ENCODE measurements around the gene RAPH1.
"Not testable (repeated sequence)": the region's sequence is repeated elsewhere in the genome, so short reads cannot be mapped to it uniquely, and the experiment has no call there.

The RAPH1 gene

GRCh38 chr2:203418271-203418670 is 116.8 kb downstream of the RAPH1 start:
- DNase-seq, result no peak

- DNase-seq, result no peak
Measured at GRCh38 chr2:203413796-203414195, 121.3 kb downstream of the RAPH1 start.

GRCh38 chr2:203412546-203413331 is 122.4 kb downstream of the RAPH1 start:
- DNase-seq, result no peak

GRCh38 chr2:203407496-203407895 is 127.6 kb downstream of the RAPH1 start:
- no peak for DNase-seq

GRCh38 chr2:203404996-203405395 is 130.1 kb downstream of the RAPH1 start:
- DNase-seq, result no peak

GRCh38 chr2:203400805-203401585 is 134.1 kb downstream of the RAPH1 start:
- DNase-seq, result no peak

- DNase-seq, result no peak
Measured at GRCh38 chr2:203399031-203399430, 136.1 kb downstream of the RAPH1 start.

- DNase-seq, result no peak
Measured at GRCh38 chr2:203396667-203397066, 138.4 kb downstream of the RAPH1 start.

- no peak for DNase-seq
Measured at GRCh38 chr2:203395858-203396257, 139.2 kb downstream of the RAPH1 start.

- DNase-seq, result no peak
Measured at GRCh38 chr2:203394519-203395227, 140.4 kb downstream of the RAPH1 start.

- not testable (repeated sequence) for DNase-seq
Measured at GRCh38 chr2:203388153-203388552, 146.9 kb downstream of the RAPH1 start.

GRCh38 chr2:203383038-203383437 is 152.1 kb downstream of the RAPH1 start:
- DNase-seq, result no peak

- no peak for DNase-seq
Measured at GRCh38 chr2:203379156-203379555, 155.9 kb downstream of the RAPH1 start.

GRCh38 chr2:203376173-203376572 is 158.9 kb downstream of the RAPH1 start:
- DNase-seq, result no peak

- DNase-seq, result not testable (repeated sequence)
Measured at GRCh38 chr2:203372706-203373105, 162.4 kb downstream of the RAPH1 start.

- DNase-seq, result no peak
Measured at GRCh38 chr2:203366639-203367466, 168.2 kb downstream of the RAPH1 start.

- DNase-seq, result no peak
Measured at GRCh38 chr2:203361922-203362321, 173.2 kb downstream of the RAPH1 start.

- no peak for DNase-seq
Measured at GRCh38 chr2:203361495-203361894, 173.6 kb downstream of the RAPH1 start.

- DNase-seq, result no peak
Measured at GRCh38 chr2:203360833-203361430, 174.2 kb downstream of the RAPH1 start.

GRCh38 chr2:203359450-203359849 is 175.7 kb downstream of the RAPH1 start:
- no peak for DNase-seq

GRCh38 chr2:203354966-203355365 is 180.1 kb downstream of the RAPH1 start:
- DNase-seq, result no peak

- DNase-seq, result no peak
Measured at GRCh38 chr2:203352604-203353255, 182.4 kb downstream of the RAPH1 start.

All from activated effector memory CD4-positive, alpha-beta T cell treated with Interleukin-2 at 50 U/mL for 16 hours (primary cell).